OCI-LY3 (cell line): Measurements from ENCODE around the gene COLGALT1.

Experiments
- H2AFZ ChIP-seq: fragments of 200-600, 300-600 bp; shearing (Covaris generic); 2 replicates; pipeline ENCODE4 v1.6.0; 2014; ENCODE audit warnings: antibody characterized with exemption, low read depth, low read length
- H3K27ac ChIP-seq: fragments of 200-600, 300-600 bp; sonication (generic); 2 replicates; pipeline ENCODE4 v1.5.1; 2014; ENCODE audit warnings: mild to moderate bottlenecking, low read length, moderate library complexity, mixed read lengths
- H3K27me3 ChIP-seq: fragments of 200-600, 300-600 bp; sonication (generic); 2 replicates; pipeline ENCODE4 v1.6.1; 2014; ENCODE audit warnings: low read depth, low read length, mixed read lengths
- H3K36me3 ChIP-seq: fragments of 200-600, 300-600 bp; sonication (generic); replicated peaks from 2 replicates; pipeline ENCODE3; 2014; ENCODE audit warnings: low read depth, low read length, mixed read lengths
- H3K4me1 ChIP-seq: fragments of 300-600, 200-600 bp; sonication (generic); 2 replicates; pipeline ENCODE4 v1.6.1; 2014; ENCODE audit warnings: low read length, mixed read lengths
- H3K4me2 ChIP-seq: fragments of 200-600, 300-600 bp; sonication (generic); 2 replicates; pipeline ENCODE4 v1.6.1; 2014; ENCODE audit warnings: low read length, mixed read lengths
- H3K4me3 ChIP-seq: fragments of 300-600, 200-600 bp; sonication (generic); 2 replicates; pipeline ENCODE4 v1.5.1; 2014; ENCODE audit warnings: antibody characterized with exemption, mild to moderate bottlenecking, low read length, moderate library complexity
- H3K79me2 ChIP-seq: fragments of 300-600, 200-600 bp; shearing (Covaris generic); 2 replicates; pipeline ENCODE4 v1.6.1; 2014; ENCODE audit warnings: mild to moderate bottlenecking, low read length, mixed read lengths
- H3K9ac ChIP-seq: fragments of 300-600, 200-600 bp; shearing (Covaris generic); 2 replicates; pipeline ENCODE4 v1.6.0; 2014; ENCODE audit warnings: mild to moderate bottlenecking, low read length, moderate library complexity
- H3K9me3 ChIP-seq: fragments of 200-600, 300-600 bp; shearing (Covaris generic); 2 replicates; pipeline ENCODE4 v1.6.1; 2014; ENCODE audit warnings: low read length, mixed read lengths; ENCODE audit not compliant: insufficient read depth
- H4K20me1 ChIP-seq: fragments of 200-600, 300-600 bp; sonication (generic); 2 replicates; pipeline ENCODE4 v1.6.1; 2016; ENCODE audit warnings: low read length, mixed read lengths; ENCODE audit not compliant: insufficient read depth
- CTCF ChIP-seq: fragments of 200-600, 300-600 bp; sonication (generic); IDR thresholded peaks from 2 replicates; pipeline ENCODE4 v1.5.1; 2014; ENCODE audit warnings: antibody characterized with exemption, low read length, low read depth
- EZH2phosphoT487 ChIP-seq: fragments of 200-600 bp; shearing (Covaris generic); IDR thresholded peaks from 2 replicates; pipeline ENCODE4 v1.6.1; 2018; ENCODE audit warnings: antibody characterized with exemption, mixed run types, low read depth

Gene COLGALT1

GRCh38 chr19:17519967-17520366, 35.5 kb upstream of the COLGALT1 start:
- no peak overlapping the region for H3K9ac ChIP-seq
- TF ChIP-seq CTCF (no peak), EZH2phosphoT487 (no peak)
- H3K79me2 ChIP-seq, result peaks cover 27% of the 10 kb centered on the region
- peak overlapping the region; percentile 41 for H3K27ac ChIP-seq
- H3K36me3 ChIP-seq, result peaks cover 64% of the 10 kb centered on the region
- no peak overlapping the region for H3K4me3 ChIP-seq
- H3K9me3 ChIP-seq, result peaks cover 26% of the 10 kb centered on the region
- H3K27me3 ChIP-seq, result no peaks in the 10 kb centered on the region
- no peak overlapping the region for H3K4me2 ChIP-seq
- no peak overlapping the region for H2AFZ ChIP-seq
- H4K20me1 ChIP-seq, result no peaks in the 10 kb centered on the region
- H3K4me1 ChIP-seq, result peaks cover 43% of the 10 kb centered on the region

- H3K4me2 ChIP-seq, result no peak overlapping the region
- H3K4me3 ChIP-seq, result no peak overlapping the region
- H2AFZ ChIP-seq, result no peak overlapping the region
- H4K20me1 ChIP-seq, result no peaks in the 10 kb centered on the region
- peaks cover 31% of the 10 kb centered on the region for H3K79me2 ChIP-seq
- no peak overlapping the region for H3K27ac ChIP-seq
- H3K9me3 ChIP-seq, result peaks cover 29% of the 10 kb centered on the region
- peaks cover 52% of the 10 kb centered on the region for H3K4me1 ChIP-seq
- no peaks in the 10 kb centered on the region for H3K27me3 ChIP-seq
- peaks cover 67% of the 10 kb centered on the region for H3K36me3 ChIP-seq
- H3K9ac ChIP-seq, result no peak overlapping the region
- no peak for TF ChIP-seq CTCF
- TF ChIP-seq EZH2phosphoT487, result no peak
Observed at GRCh38 chr19:17520865-17521264, 34.6 kb upstream of the COLGALT1 start.

GRCh38 chr19:17522988-17523872, 32.2 kb upstream of the COLGALT1 start:
- H3K79me2 ChIP-seq, result peaks cover 49% of the 10 kb centered on the region
- no peaks in the 10 kb centered on the region for H3K27me3 ChIP-seq
- peaks cover 70% of the 10 kb centered on the region for H3K4me1 ChIP-seq
- H3K9ac ChIP-seq, result peak overlapping the region; percentile 80
- H2AFZ ChIP-seq, result no peak overlapping the region
- peak overlapping the region; percentile 97 for H3K27ac ChIP-seq
- TF ChIP-seq CTCF, result no peak
- TF ChIP-seq EZH2phosphoT487, result peak; percentile 69; the same call in 1 of the 2 replicates
- H3K4me3 ChIP-seq, result peak overlapping the region; percentile 28
- H3K4me2 ChIP-seq, result peak overlapping the region; percentile 55
- no peaks in the 10 kb centered on the region for H4K20me1 ChIP-seq
- H3K36me3 ChIP-seq, result peaks cover 57% of the 10 kb centered on the region
- peaks cover 20% of the 10 kb centered on the region for H3K9me3 ChIP-seq

DNA sequence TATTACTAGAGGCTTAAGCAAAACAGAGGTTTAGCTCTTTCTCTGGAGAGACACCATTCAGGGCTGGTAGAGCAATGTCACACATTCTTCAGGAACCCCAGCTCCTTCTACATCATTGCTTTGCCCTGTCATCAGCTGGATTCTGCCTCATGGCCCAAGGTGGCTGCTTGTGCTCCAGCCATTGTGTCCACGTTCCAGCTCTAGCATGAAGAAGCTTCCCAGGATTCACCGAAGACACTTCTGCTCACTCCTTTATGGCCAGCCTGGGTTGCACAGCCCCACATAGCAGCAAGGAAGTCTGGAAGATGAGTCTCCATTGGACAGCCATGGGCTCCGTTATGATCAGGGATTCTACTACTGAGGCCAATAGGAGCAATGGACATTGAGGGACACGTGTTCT, 30.8 kb upstream of the COLGALT1 start:
- H3K79me2 ChIP-seq, result peaks cover 63% of the 10 kb centered on the region
- H3K36me3 ChIP-seq, result peaks cover 60% of the 10 kb centered on the region
- H3K9ac ChIP-seq, result no peak overlapping the region
- peaks cover 73% of the 10 kb centered on the region for H3K4me1 ChIP-seq
- no peak overlapping the region for H3K4me2 ChIP-seq
- peak overlapping the region; percentile 97 for H3K27ac ChIP-seq
- no peak for TF ChIP-seq EZH2phosphoT487
- no peak for TF ChIP-seq CTCF
- H4K20me1 ChIP-seq, result peaks cover 8% of the 10 kb centered on the region
- H3K9me3 ChIP-seq, result peaks cover 31% of the 10 kb centered on the region
- no peaks in the 10 kb centered on the region for H3K27me3 ChIP-seq
- H2AFZ ChIP-seq, result no peak overlapping the region
- no peak overlapping the region for H3K4me3 ChIP-seq
